Peyer's patch (tissue), 4 donors: Measurements from ENCODE around the gene SC5D.

Experiments
- CTCF ChIP-seq, 6 experiments: fragments of 450-650 bp in 4 of 6; fragments of 200-600 bp in 2 of 6; sonication (generic) in 1 of 6; IDR thresholded peaks; one replicate each; pipeline ENCODE4 v1.5.1; 2017 to 2019; ENCODE audit warnings: antibody characterized with exemption in 6 of 6, mild to moderate bottlenecking in 3 of 6, moderate library complexity in 1 of 6
- POLR2A ChIP-seq, 2 donors: fragments of 450-650 bp; IDR thresholded peaks; one replicate each; pipeline ENCODE4 v1.5.1; 2017; ENCODE audit warnings: antibody characterized with exemption in 2 of 2, mild to moderate bottlenecking in 2 of 2, moderate library complexity in 2 of 2

- TF ChIP-seq CTCF (IDR thresholded peaks at IDR 0.05) (no peak), POLR2A (IDR thresholded peaks at IDR 0.05) (no peak)
These were observed 55.8 kb downstream of the SC5D start for GRCh38 chr11:121348220-121348875.
